ENCODE measurements around the gene SRPRA. TPM values are rescaled to one million over a fixed set of nuclear protein-coding genes. Genes with fewer than 3 reads are reported as not detected.
A peak's percentile ranks its signal among the peaks of the same experiment; 100 is the strongest.

The SRPRA gene
- total and polyA plus RNA-seq, 10 of the 15 experiments (the other 5 are each of a cell fraction or from before 2014, with no cell fraction given) = 29.6 to 131 (median 92.8) TPM

DNA sequence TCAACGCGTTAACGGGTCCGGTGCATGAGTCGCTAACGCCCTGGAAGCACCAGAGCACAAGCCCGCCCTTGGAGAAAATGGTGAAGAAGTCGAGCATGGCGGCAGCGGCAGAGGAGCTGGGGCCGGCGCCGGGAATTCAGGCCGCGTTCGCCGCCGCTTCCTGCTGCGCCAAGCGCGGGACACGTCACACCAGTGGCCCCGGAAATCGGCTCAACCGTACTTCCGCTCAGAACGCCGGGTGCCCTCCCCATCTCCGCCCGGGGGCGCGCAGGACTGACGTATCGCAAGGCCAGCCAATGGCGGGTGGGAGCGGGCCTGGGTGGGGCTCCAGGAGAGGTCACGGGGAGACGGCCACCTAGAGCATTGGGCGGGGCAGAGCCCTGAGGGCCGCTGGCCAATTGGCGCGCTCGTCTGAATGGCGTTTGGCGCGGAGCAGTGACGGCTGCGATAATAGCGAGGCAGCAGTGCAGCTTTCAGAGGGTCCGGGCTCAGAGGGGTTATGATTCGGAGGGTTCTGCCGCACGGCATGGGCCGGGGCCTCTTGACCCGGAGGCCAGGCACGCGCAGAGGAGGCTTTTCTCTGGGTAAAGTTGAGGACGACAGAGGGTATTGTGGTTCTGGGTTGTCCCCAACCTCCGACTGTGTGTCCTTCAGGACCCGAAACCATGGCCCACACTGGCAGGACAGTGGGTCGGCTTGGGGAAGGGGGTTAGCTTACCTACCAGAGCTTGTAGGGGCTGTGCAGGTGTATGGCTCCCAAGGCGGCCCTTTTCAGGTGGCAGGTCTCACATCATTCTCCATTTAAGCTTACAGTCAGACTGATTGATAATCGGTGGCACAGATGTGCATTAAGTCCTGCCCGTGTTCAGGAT, at the start of gene SRPRA, which contains the start of gene FOXRED1 (continued):
- no peak for TF ChIP-seq KLF5 (IDR thresholded peaks at IDR 0.05; ENCODE audit: partially characterized antibody)
- peak in 1 of 2 experiments; percentile 65; a peak in 2 of 4 replicates for TF ChIP-seq SRF (IDR thresholded peaks at IDR 0.05; ENCODE audit: low read depth in 2 of 2, low read length in 2 of 2)
- TF ChIP-seq PKNOX1 (IDR thresholded peaks at IDR 0.05) = peak; percentile 75
- no peak for TF ChIP-seq CUX1 (IDR thresholded peaks at IDR 0.05; ENCODE audit: insufficient replicate concordance, low read depth, low read length)
- TF ChIP-seq NFYB (IDR thresholded peaks at IDR 0.05; ENCODE audit: insufficient read depth, low read depth, low read length) = peak; percentile 97
- TF ChIP-seq RAD51 (IDR thresholded peaks at IDR 0.05) = peak; percentile 89
- TF ChIP-seq, protein P1, sequence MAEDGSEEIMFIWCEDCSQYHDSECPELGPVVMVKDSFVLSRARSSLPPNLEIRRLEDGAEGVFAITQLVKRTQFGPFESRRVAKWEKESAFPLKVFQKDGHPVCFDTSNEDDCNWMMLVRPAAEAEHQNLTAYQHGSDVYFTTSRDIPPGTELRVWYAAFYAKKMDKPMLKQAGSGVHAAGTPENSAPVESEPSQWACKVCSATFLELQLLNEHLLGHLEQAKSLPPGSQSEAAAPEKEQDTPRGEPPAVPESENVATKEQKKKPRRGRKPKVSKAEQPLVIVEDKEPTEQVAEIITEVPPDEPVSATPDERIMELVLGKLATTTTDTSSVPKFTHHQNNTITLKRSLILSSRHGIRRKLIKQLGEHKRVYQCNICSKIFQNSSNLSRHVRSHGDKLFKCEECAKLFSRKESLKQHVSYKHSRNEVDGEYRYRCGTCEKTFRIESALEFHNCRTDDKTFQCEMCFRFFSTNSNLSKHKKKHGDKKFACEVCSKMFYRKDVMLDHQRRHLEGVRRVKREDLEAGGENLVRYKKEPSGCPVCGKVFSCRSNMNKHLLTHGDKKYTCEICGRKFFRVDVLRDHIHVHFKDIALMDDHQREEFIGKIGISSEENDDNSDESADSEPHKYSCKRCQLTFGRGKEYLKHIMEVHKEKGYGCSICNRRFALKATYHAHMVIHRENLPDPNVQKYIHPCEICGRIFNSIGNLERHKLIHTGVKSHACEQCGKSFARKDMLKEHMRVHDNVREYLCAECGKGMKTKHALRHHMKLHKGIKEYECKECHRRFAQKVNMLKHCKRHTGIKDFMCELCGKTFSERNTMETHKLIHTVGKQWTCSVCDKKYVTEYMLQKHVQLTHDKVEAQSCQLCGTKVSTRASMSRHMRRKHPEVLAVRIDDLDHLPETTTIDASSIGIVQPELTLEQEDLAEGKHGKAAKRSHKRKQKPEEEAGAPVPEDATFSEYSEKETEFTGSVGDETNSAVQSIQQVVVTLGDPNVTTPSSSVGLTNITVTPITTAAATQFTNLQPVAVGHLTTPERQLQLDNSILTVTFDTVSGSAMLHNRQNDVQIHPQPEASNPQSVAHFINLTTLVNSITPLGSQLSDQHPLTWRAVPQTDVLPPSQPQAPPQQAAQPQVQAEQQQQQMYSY (CRISPR knock-in tag; IDR thresholded peaks at IDR 0.05) = no peak
- TF ChIP-seq PAX5 (IDR thresholded peaks at IDR 0.05; ENCODE audit: borderline replicate concordance, low read depth, low read length) = peak; percentile 73; the same call in 1 of the 2 replicates
- 0 out of 2 replicates have a peak, but pooled peaks have one; percentile 27 for TF ChIP-seq REST (IDR thresholded peaks at IDR 0.05; ENCODE audit: low read depth, low read length)
- peak; percentile 63 for TF ChIP-seq NR2F1 (conservative IDR thresholded peaks at IDR 0.05)
- peak; percentile 83 for TF ChIP-seq GATAD2B (conservative IDR thresholded peaks at IDR 0.05; ENCODE audit: low read depth)
- TF ChIP-seq CREB1 (IDR thresholded peaks at IDR 0.05; ENCODE audit: low read depth) = peak; percentile 99

All from GM12878 (cell line).